M059J (cell line): Measurements from ENCODE around the gene SETDB2. TPM values are rescaled to one million over a fixed set of nuclear protein-coding genes. Genes with fewer than 3 reads are reported as not detected.

Source experiments
- DNase-seq: peaks from one replicate; pipeline ENCODE4 v3.0.0-alpha.2; 2012; ENCODE audit warnings: low read depth
- total RNA-seq: library from RNA; depleted of rRNA; stranded (reverse); fragments of >200 nt; shearing (Covaris generic); gene quantifications from 2 replicates; pipeline ENCODE4 v1.2.3, GENCODE V29; 2014

Gene SETDB2
- total RNA-seq, 1 experiment from 2014 or later: 4.9 TPM

GRCh38 chr13:49429121-49429520, 15.0 kb upstream of the SETDB2 start:
- DNase-seq: no peak

GRCh38 chr13:49435992-49436391, 8.1 kb upstream of the SETDB2 start:
- no peak for DNase-seq

GRCh38 chr13:49436890-49437289, 7.2 kb upstream of the SETDB2 start:
- peak; percentile 53 for DNase-seq

GRCh38 chr13:49437705-49438104, 6.4 kb upstream of the SETDB2 start:
- DNase-seq: no peak

- DNase-seq: no peak
These were observed 4.5 kb upstream of the SETDB2 start for GRCh38 chr13:49439609-49440008.

GRCh38 chr13:49441312-49441711, 2.8 kb upstream of the SETDB2 start:
- no peak for DNase-seq

GRCh38 chr13:49441846-49442245, 2.2 kb upstream of the SETDB2 start:
- DNase-seq: peak; percentile 79

- peak; percentile 46 for DNase-seq
These were observed 744 bp upstream of the SETDB2 start for GRCh38 chr13:49443357-49443703.

GRCh38 chr13:49444524-49445395, 686 bp downstream of the SETDB2 start:
- peak; percentile 64 for DNase-seq

- no peak for DNase-seq
These were observed 2.4 kb downstream of the SETDB2 start for GRCh38 chr13:49446473-49446872.

GRCh38 chr13:49448753-49449152, 4.7 kb downstream of the SETDB2 start:
- DNase-seq: no peak

GRCh38 chr13:49450105-49450819, 6.2 kb downstream of the SETDB2 start:
- no peak for DNase-seq

GRCh38 chr13:49452725-49453457, 8.8 kb downstream of the SETDB2 start:
- DNase-seq: no peak

- DNase-seq: no peak
These were observed 9.4 kb downstream of the SETDB2 start for GRCh38 chr13:49453465-49453864.

GRCh38 chr13:49454388-49455006, 10.4 kb downstream of the SETDB2 start:
- DNase-seq: peak; percentile 35

- no peak for DNase-seq
These were observed 10.9 kb downstream of the SETDB2 start for GRCh38 chr13:49455007-49455398.

GRCh38 chr13:49456156-49456555, 12.1 kb downstream of the SETDB2 start:
- DNase-seq: no peak

GRCh38 chr13:49457221-49457620, 13.1 kb downstream of the SETDB2 start:
- peak; percentile 6 for DNase-seq

GRCh38 chr13:49459580-49459979, 15.5 kb downstream of the SETDB2 start:
- DNase-seq: no peak

- DNase-seq: no peak
These were observed 20.0 kb downstream of the SETDB2 start for GRCh38 chr13:49464085-49464484.

- peak; percentile 38 for DNase-seq
These were observed 20.7 kb downstream of the SETDB2 start for GRCh38 chr13:49464621-49465325.
